ENCODE data around the gene PASK.

GRCh38 chr2:241120440-241120839, 28.8 kb downstream of the PASK start:
- TF ChIP-seq CTCF (optimal IDR thresholded peaks at IDR 0.05 in 1 of 3, IDR thresholded peaks at IDR 0.05 in 1 of 3, conservative IDR thresholded peaks at IDR 0.05 in 1 of 3; ENCODE audit: extremely low read depth in 1 of 3, insufficient read depth in 2 of 3, low read length in 3 of 3) (no peak), EZH2 (IDR thresholded peaks at IDR 0.05; ENCODE audit: low read length) (no peak)
